Body of pancreas (tissue), 4 donors: ENCODE results near the gene STK39.

ENCODE experiments used
- POLR2A ChIP-seq, 3 donors: fragments of 450-650 bp; IDR thresholded peaks; one replicate each; pipeline ENCODE4 v1.6.1; 2016; ENCODE audit warnings: antibody characterized with exemption in 3 of 3, mild to moderate bottlenecking in 2 of 3
- TF ChIP-seq, protein P1 (sequence below), 7 experiments: fragments of 450-650 bp in 4 of 7; fragments of 200-600 bp in 3 of 7; sonication (generic) in 3 of 7; IDR thresholded peaks; one replicate each; pipeline ENCODE4 v1.5.1; 2016 to 2019; ENCODE audit warnings: antibody characterized with exemption in 7 of 7

DNA sequence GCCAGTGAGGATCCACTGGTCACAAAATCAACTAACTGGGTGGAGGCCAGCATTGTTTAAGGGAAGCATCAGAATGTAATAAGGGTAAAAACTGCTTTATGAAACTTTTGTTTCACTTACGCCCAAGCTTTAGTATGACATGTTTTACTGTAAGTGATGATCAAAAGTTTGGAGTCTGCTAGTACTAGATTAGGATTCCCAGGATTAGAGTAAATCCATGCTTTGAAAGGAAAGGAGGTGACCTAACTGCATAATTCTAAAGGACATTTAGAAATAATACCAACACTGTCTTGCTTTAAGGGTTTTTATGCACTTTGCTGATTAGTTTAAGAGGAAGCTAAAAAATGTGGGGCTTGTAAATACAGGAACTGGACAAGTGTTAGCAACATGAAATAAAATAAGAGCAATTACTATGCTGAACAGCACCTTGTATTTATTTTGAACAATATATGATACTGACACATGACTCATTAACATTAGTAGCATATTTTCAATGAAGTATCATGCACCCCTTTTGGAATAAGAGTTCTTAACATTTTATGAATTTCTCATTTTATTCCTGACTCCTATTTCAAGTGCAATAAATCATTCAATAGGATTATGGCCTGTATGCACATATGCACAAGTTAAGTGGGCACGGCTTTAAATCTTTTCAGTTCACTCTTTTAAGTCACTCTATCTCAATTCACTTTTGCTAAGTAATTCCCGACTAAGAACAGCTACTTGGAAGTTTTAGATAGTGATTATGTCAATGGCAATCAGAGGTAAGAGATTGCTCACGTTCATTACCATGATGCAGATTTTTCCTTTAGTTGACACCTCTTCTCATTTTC lies 62.5 kb downstream of the STK39 start:
- TF ChIP-seq, protein P1, sequence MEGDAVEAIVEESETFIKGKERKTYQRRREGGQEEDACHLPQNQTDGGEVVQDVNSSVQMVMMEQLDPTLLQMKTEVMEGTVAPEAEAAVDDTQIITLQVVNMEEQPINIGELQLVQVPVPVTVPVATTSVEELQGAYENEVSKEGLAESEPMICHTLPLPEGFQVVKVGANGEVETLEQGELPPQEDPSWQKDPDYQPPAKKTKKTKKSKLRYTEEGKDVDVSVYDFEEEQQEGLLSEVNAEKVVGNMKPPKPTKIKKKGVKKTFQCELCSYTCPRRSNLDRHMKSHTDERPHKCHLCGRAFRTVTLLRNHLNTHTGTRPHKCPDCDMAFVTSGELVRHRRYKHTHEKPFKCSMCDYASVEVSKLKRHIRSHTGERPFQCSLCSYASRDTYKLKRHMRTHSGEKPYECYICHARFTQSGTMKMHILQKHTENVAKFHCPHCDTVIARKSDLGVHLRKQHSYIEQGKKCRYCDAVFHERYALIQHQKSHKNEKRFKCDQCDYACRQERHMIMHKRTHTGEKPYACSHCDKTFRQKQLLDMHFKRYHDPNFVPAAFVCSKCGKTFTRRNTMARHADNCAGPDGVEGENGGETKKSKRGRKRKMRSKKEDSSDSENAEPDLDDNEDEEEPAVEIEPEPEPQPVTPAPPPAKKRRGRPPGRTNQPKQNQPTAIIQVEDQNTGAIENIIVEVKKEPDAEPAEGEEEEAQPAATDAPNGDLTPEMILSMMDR (IDR thresholded peaks at IDR 0.05): no peak
- TF ChIP-seq POLR2A (IDR thresholded peaks at IDR 0.05): no peak
